HCT116 (cell line): ENCODE results near the gene LENG9. TPM values are rescaled to one million over a fixed set of nuclear protein-coding genes. Genes with fewer than 3 reads are reported as not detected.
"Not testable (repeated sequence)": the region's sequence is repeated elsewhere in the genome, so short reads cannot be mapped to it uniquely, and the experiment has no call there.

Experiments used
- ATAC-seq: fragments of 200-7000 bp; cut with Tn5 transposase; 2 replicates; pipeline ENCODE4 v1.9.1; 2020; ENCODE audit warnings: mild to moderate bottlenecking, moderate library complexity
- BruUV-seq: library from RNA; stranded (reverse); fragments of 400-500 nt; replicated peaks from 2 replicates; lab custom pipeline; 2021; lab: Mats Ljungman, UMichigan
- CTCF ChIA-PET: fragments of 300-600 bp; sonication (Branson Sonifier 250); formaldehyde crosslinking; loops from one replicate; lab custom pipeline; 2021; ENCODE audit warnings: antibody characterized with exemption; lab: Charles Lee
- POLR2A ChIA-PET: fragments of 300-600, 350-600 bp; sonication (Branson Sonifier 250); formaldehyde crosslinking; loops from one replicate; lab custom pipeline; 2021; ENCODE audit warnings: antibody characterized with exemption; lab: Charles Lee
- RAD21 ChIA-PET, 2 experiments: fragments of 300-600 bp; sonication (Branson Sonifier 250); formaldehyde crosslinking; loops; one replicate each; lab custom pipeline; 2023; ENCODE audit warnings: low total read pairs in 2 of 2; ENCODE audit not compliant: uncharacterized antibody in 2 of 2, unreplicated experiment in 2 of 2, low non-redundant PET in 1 of 2; lab: Charles Lee
- DNase-seq: peaks from one replicate; pipeline ENCODE4 v3.0.0-alpha.2; 2010; ENCODE audit warnings: low read depth, low spot score
- H2AFZ ChIP-seq: fragments of 200-600 bp; shearing (Covaris generic), sonication (generic); 2 replicates; pipeline ENCODE4 v1.6.1; 2017; ENCODE audit warnings: low read depth, mixed run types, mixed read lengths, antibody characterized with exemption, low read length; ENCODE audit not compliant: poor library complexity, severe bottlenecking
- H3K27ac ChIP-seq: 2 replicates; pipeline ENCODE4 v1.5.1; 2012; ENCODE audit warnings: low read depth, low read length
- H3K27me3 ChIP-seq: fragments of 200-600 bp; sonication (generic); 2 replicates; pipeline ENCODE4 v1.6.1; 2016; ENCODE audit warnings: mixed run types, low read length, mixed read lengths; ENCODE audit not compliant: insufficient read depth
- H3K36me3 ChIP-seq, 2 experiments: fragments of 200-500 bp in 1 of 2; fragments of 200-600 bp in 1 of 2; sonication (Bioruptor generic) in 1 of 2; sonication (generic) in 1 of 2; 2 replicates each; pipeline versions ENCODE4 v1.5.1 to v1.6.1; 2014 to 2016; ENCODE audit warnings: low read length in 2 of 2, inconsistent platforms in 1 of 2, mixed read lengths in 1 of 2, mixed run types in 1 of 2; ENCODE audit not compliant: insufficient read depth in 2 of 2, control insufficient read depth in 1 of 2
- H3K4me1 ChIP-seq, 2 experiments: fragments of 200-600 bp in 1 of 2; sonication (generic) in 1 of 2; 2 replicates each; pipeline versions ENCODE4 v1.5.1 to v1.6.1; 2012 to 2017; ENCODE audit warnings: low read length in 2 of 2, inconsistent platforms in 1 of 2, mild to moderate bottlenecking in 1 of 2, mixed read lengths in 1 of 2, mixed run types in 1 of 2, moderate library complexity in 1 of 2; ENCODE audit not compliant: insufficient read depth in 2 of 2, control insufficient read depth in 1 of 2
- H3K4me2 ChIP-seq: fragments of 200-600 bp; sonication (generic); 2 replicates; pipeline ENCODE4 v1.6.1; 2017; ENCODE audit warnings: mixed run types, low read length, mixed read lengths
- H3K4me3 ChIP-seq, 2 experiments: fragments of 200-600 bp in 1 of 2; sonication (generic) in 1 of 2; replicated peaks in 1 of 2; 2 replicates each; pipeline ENCODE4 v1.5.1; 2011 to 2016; ENCODE audit warnings: low read length in 2 of 2, control low read depth in 1 of 2, low read depth in 1 of 2, mild to moderate bottlenecking in 1 of 2, mixed read lengths in 1 of 2, mixed run types in 1 of 2
- H3K79me2 ChIP-seq: fragments of 200-600 bp; sonication (generic); 2 replicates; pipeline ENCODE4 v1.6.1; 2017; ENCODE audit warnings: mild to moderate bottlenecking, mixed run types, low read length, moderate library complexity, mixed read lengths; ENCODE audit not compliant: insufficient read depth
- H3K9ac ChIP-seq: fragments of 200-600 bp; sonication (generic); 2 replicates; pipeline ENCODE4 v1.6.1; 2016; ENCODE audit warnings: low read length, mixed read lengths
- H3K9me2 ChIP-seq: fragments of 200-600 bp; sonication (generic), shearing (Covaris generic); 2 replicates; pipeline ENCODE4 v1.6.1; 2017; ENCODE audit warnings: mixed run types, mild to moderate bottlenecking, moderate library complexity; ENCODE audit not compliant: insufficient read depth
- H3K9me3 ChIP-seq, 2 experiments: fragments of 200-500 bp in 1 of 2; fragments of 200-600 bp in 1 of 2; sonication (Bioruptor generic) in 1 of 2; sonication (generic) in 1 of 2; 2 replicates each; pipeline ENCODE4 v1.6.1; 2014 to 2017; ENCODE audit warnings: low read length in 2 of 2, mixed read lengths in 2 of 2, inconsistent platforms in 1 of 2, low read depth in 1 of 2, mild to moderate bottlenecking in 1 of 2, mixed run types in 1 of 2, moderate library complexity in 1 of 2; ENCODE audit not compliant: control insufficient read depth in 1 of 2, insufficient read depth in 1 of 2
- H4K20me1 ChIP-seq: fragments of 200-600 bp; sonication (generic), shearing (Covaris generic); 2 replicates; pipeline ENCODE4 v1.6.1; 2017; ENCODE audit warnings: mixed run types, mild to moderate bottlenecking, moderate library complexity; ENCODE audit not compliant: insufficient read depth
- CTCF ChIP-seq, 3 experiments: fragments of 200-600 bp in 1 of 3; sonication (generic) in 1 of 3; IDR thresholded peaks in 2 of 3; conservative IDR thresholded peaks in 1 of 3; 2 replicates each; pipeline ENCODE4 v1.5.1; 2012 to 2017; ENCODE audit warnings: low read depth in 2 of 3, low read length in 2 of 3, antibody characterized with exemption in 1 of 3, borderline replicate concordance in 1 of 3, control low read depth in 1 of 3, mild to moderate bottlenecking in 1 of 3, mixed read lengths in 1 of 3, mixed run types in 1 of 3, moderate library complexity in 1 of 3; ENCODE audit not compliant: insufficient read depth in 1 of 3
- ELF1 ChIP-seq: IDR thresholded peaks from 2 replicates; pipeline ENCODE4 v1.6.1; 2012; ENCODE audit warnings: low read depth, borderline replicate concordance
- intact Hi-C: fragments of 100-400 bp; cut with micrococcal nuclease; formaldehyde crosslinking; loops from 2 replicates; pipeline ENCODE4 v1.10.0; 2022
- total RNA-seq: library from RNA; stranded (reverse); gene quantifications from one replicate; pipeline ENCODE4 v1.2.1, GENCODE V29; 2021; ENCODE audit not compliant: unreplicated experiment

LENG9 gene
- total RNA-seq, 1 experiment from 2014 or later: 9.0 TPM

GRCh38 chr19:54509200-54509940, 45.8 kb upstream of the LENG9 start:
- DNase-seq, H3K4me1 ChIP-seq, POLR2A ChIA-PET, H3K4me3 ChIP-seq, intact Hi-C loops, H3K9ac ChIP-seq, H2AFZ ChIP-seq, RAD21 ChIA-PET, H3K4me2 ChIP-seq, H3K9me3 ChIP-seq, H3K9me2 ChIP-seq, BruUV-seq, H4K20me1 ChIP-seq, H3K79me2 ChIP-seq, H3K27ac ChIP-seq, H3K27me3 ChIP-seq, H3K36me3 ChIP-seq: not testable (repeated sequence)
- peak; percentile 96 for ATAC-seq
- 0 out of 2 replicates have a peak, but pooled peaks have one; percentile 19 for TF ChIP-seq ELF1
- 0 out of 6 replicates have a peak, but pooled peaks of 2 of the 3 experiments have one; percentile 7 to 12 for TF ChIP-seq CTCF (IDR thresholded peaks at IDR 0.05 in 2 of 3, conservative IDR thresholded peaks at IDR 0.05 in 1 of 3; ENCODE audit: borderline replicate concordance in 1 of 3, insufficient read depth in 1 of 3, low read depth in 2 of 3, low read length in 2 of 3)
- CTCF ChIA-PET: interaction anchor here (1.0 kb wide), 1 partner anchor 28 kb away, joined by 4 read pairs; no protein-coding TSS in a partner anchor

DNA sequence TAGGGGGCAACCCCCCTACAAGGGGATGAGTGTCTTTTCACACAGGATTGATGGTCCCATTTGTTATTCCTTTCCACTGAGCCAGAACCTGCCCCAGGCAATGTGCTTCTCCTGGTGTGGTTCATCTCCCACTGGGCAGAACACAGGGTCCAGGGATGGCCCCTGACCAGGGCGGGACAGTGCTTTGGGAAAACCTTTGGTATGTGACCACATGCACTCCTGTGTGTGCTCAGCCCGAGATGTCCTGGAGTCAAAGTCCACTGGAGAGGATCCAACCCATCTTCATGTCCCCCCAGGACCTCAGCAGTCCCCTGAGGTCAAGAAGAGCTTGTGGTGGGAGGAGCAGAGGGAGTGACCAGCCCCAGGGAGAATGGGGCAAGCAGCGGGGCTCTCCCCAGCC, 44.9 kb upstream of the LENG9 start:
- BruUV-seq, H4K20me1 ChIP-seq, H3K9me3 ChIP-seq, H3K4me1 ChIP-seq, H3K4me2 ChIP-seq, ATAC-seq, RAD21 ChIA-PET, H2AFZ ChIP-seq, DNase-seq, H3K9me2 ChIP-seq, H3K27me3 ChIP-seq, H3K36me3 ChIP-seq, H3K9ac ChIP-seq, H3K27ac ChIP-seq, CTCF ChIA-PET, H3K4me3 ChIP-seq, POLR2A ChIA-PET, H3K79me2 ChIP-seq, intact Hi-C loops: not testable (repeated sequence)
